Endothelial cell of umbilical vein (primary cell): ENCODE measurements around the gene ULK1.

ENCODE experiments used
- CTCF ChIP-seq, 2 donors: IDR thresholded peaks; 1 replicate in 1 of 2; 2 replicates in 1 of 2; pipeline ENCODE4 v1.5.1; 2011; ENCODE audit warnings: low read length in 2 of 2, mild to moderate bottlenecking in 2 of 2, moderate library complexity in 2 of 2, control low read depth in 1 of 2, inconsistent platforms in 1 of 2, low read depth in 1 of 2; ENCODE audit not compliant: insufficient read depth in 1 of 2; ENCODE audit errors: extremely low read depth in 1 of 2
- EZH2 ChIP-seq: IDR thresholded peaks from 2 replicates; pipeline ENCODE4 v1.6.1; 2012; ENCODE audit warnings: borderline replicate concordance, low read depth, mild to moderate bottlenecking, moderate library complexity, low read length, inconsistent platforms; ENCODE audit not compliant: severe bottlenecking
- FOS ChIP-seq: IDR thresholded peaks from 2 replicates; pipeline ENCODE4 v1.6.1; 2011; ENCODE audit warnings: mild to moderate bottlenecking, low read length, moderate library complexity, borderline replicate concordance; ENCODE audit not compliant: insufficient read depth
- GATA2 ChIP-seq: IDR thresholded peaks from 2 replicates; pipeline ENCODE4 v1.7.0; 2011; ENCODE audit warnings: low read depth, mild to moderate bottlenecking, moderate library complexity, mixed read lengths, low read length; ENCODE audit not compliant: insufficient read length, insufficient read depth
- JUN ChIP-seq: IDR thresholded peaks from 2 replicates; pipeline ENCODE4 v1.6.1; 2011; ENCODE audit warnings: borderline replicate concordance, low read depth; ENCODE audit not compliant: insufficient read length, insufficient read depth
- MYC ChIP-seq: IDR thresholded peaks from one replicate; pipeline ENCODE4 v1.6.1; 2011; ENCODE audit warnings: mild to moderate bottlenecking, low read depth, low read length
- POLR2A ChIP-seq: IDR thresholded peaks from 2 replicates; pipeline ENCODE4 v1.6.1; 2012; ENCODE audit warnings: low read depth, mild to moderate bottlenecking, control low read depth, low read length
- POLR2AphosphoS5 ChIP-seq: IDR thresholded peaks from 2 replicates; pipeline ENCODE4 v1.6.1; 2012; ENCODE audit warnings: low read depth, mild to moderate bottlenecking, control low read depth, low read length, moderate library complexity; ENCODE audit not compliant: insufficient read depth
- TF ChIP-seq, protein P1 (sequence below): IDR thresholded peaks from 2 replicates; pipeline ENCODE4 v1.6.1; 2011; ENCODE audit not compliant: insufficient read depth, insufficient read length

DNA sequence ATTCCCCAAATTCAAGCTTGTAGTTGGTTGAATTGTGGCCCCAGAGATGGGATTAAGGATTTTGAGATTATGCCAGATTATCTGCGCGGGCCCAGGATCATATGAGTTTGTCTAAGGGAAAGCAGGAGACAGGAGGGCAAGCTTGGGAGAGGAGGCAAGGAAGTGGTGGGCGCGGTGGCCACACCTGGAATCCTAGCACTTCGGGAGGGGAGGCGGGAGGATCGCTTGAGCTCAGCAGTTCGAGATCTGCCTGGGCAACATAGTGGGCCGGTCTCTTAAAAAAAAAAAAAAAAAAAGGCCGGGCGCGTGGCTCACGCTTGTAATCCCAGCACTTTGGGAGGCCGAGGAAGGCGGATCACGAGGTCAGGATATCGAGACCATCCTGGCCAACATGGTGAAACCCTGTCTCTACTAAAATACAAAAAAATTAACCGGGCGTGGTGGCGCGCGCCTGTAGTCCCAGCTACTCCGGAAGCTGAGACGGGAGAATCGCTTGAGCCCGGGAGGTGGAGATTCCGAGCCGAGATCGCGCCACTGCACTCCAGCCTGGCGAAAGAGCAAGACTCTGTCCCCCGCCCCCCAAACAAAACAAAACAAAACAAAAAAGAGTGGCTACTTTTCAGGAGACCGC, 33.8 kb downstream of the ULK1 start:
- TF ChIP-seq EZH2, result no peak
- no peak for TF ChIP-seq CTCF (IDR thresholded peaks at IDR 0.05; ENCODE audit: extremely low read depth in 1 of 2, insufficient read depth in 1 of 2, low read depth in 1 of 2, low read length in 2 of 2)
- TF ChIP-seq POLR2A, result no peak
- no peak for TF ChIP-seq POLR2AphosphoS5
- TF ChIP-seq JUN, result no peak
- TF ChIP-seq GATA2, result no peak
- TF ChIP-seq, protein P1, sequence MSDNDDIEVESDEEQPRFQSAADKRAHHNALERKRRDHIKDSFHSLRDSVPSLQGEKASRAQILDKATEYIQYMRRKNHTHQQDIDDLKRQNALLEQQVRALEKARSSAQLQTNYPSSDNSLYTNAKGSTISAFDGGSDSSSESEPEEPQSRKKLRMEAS, result no peak
- TF ChIP-seq MYC, result no peak
- no peak for TF ChIP-seq FOS
